Measurements from ENCODE around the gene TOM1L2. TPM values are rescaled to one million over a fixed set of nuclear protein-coding genes. Genes with fewer than 3 reads are reported as not detected.
A peak's percentile ranks its signal among the peaks of the same experiment; 100 is the strongest.

TOM1L2 gene
- 10 to 100 TPM; 36.1 to 52.2 (median 44.9) TPM for polyA plus RNA-seq (ENCODE audit: insufficient read length in 4 of 4)

DNA sequence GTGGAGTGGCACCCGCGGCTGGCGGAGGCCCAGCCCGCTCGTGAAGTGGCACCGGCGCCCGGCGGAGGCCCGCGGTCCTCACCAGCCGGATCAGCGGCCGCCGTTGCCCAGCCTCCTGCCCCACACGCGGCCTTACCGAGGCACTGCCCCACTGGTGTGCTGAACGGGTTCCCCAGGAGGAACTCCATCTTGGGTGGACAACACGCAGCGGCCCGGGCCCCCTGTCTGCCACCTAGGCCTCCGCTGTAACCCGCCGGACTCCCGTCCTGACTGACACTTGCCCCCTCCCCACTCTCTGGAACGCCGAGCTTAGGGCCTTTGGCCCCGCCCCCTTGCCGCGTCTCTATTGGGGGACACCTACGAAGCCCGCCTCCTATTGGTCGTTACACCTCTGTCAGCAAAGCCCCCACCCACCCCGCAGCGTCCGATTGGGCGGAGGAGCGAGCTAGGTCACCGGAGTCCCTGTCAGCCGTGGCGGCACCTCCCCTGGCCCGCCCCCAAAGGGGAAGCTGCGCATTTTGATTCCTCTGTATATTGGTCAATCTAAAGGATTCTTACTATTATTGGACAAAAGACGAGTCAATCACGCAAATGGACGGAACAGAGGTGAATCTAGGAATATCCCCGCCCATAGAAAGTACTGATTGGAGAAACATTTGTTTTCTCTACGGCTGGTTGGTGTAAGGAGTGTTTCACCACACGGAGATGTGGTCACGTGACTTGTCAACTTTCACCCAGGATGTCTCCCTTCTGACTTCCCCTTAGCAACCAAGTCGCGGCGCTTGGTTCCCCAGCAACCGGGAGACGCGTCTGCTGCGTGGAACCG lies at the start of gene TOM1L2, which contains the start of gene DRC3:
Gene TOM1L2 (minus strand): TSS at position 275 of the 826 bp plus-strand sequence. CDS start 87 bp downstream, at position 188.
Gene DRC3 (plus strand): TSS at position 737 of the 826 bp plus-strand sequence. CDS start 4,737 bp downstream, outside the sequence.
- DNase-seq (ENCODE audit: low read depth in 4 of 4, low spot score in 2 of 4), result peak; percentile 100

DNA sequence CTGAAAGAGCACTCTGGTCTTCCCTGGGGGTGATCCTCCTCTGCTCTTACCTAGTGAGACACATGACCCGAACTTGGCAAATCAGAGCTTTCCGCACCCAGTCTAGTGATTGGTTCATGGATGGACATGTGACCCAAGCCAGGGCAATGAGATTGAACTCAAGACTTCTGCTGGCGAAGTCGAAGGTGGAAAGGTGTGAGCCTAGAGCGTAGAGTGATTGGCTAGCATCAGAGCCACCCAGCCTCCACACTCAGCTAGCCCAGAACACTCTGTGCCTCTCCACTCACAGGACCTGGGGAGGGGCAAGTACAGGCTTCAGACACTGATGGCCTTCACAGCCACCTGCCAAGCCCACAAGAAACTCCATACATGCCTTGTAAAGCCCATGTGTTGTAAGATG lies 49.2 kb upstream of the TOM1L2 start:
- no peak for DNase-seq (ENCODE audit: low read depth in 4 of 4, low spot score in 2 of 4)

GRCh38 chr17:18020971-18021370 lies 48.8 kb upstream of the TOM1L2 start:
- DNase-seq (ENCODE audit: low read depth in 4 of 4, low spot score in 2 of 4), result no peak

- no peak for DNase-seq (ENCODE audit: low read depth in 4 of 4, low spot score in 2 of 4)
These were observed 47.6 kb upstream of the TOM1L2 start for GRCh38 chr17:18019838-18020154.

DNA sequence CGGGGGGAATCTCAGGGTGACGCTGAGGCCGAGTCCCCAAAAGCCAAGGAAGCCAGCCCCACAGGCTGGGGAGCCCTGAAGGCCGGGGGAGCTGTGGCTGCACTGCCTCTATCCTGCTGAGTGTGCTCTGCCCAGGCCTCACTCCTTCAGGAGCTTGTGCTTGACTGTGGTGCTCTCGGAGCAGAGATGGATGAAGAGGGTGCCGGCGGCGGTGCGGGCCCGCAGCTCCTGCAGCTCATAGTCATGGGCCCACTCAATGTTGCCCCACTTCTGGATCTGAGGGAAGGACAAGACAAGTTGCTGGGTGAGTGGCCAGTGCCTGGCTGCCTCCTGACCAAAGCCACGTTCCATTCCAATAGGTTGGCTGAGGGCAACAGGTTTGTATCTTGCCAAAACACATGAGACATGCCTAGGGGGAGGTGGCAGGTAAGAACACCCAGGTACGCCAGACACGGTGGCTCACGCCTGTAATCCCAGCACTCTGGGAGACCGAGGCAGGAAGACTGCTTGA lies 46.3 kb upstream of the TOM1L2 start:
- DNase-seq (ENCODE audit: low read depth in 4 of 4, low spot score in 2 of 4), result no peak

DNA sequence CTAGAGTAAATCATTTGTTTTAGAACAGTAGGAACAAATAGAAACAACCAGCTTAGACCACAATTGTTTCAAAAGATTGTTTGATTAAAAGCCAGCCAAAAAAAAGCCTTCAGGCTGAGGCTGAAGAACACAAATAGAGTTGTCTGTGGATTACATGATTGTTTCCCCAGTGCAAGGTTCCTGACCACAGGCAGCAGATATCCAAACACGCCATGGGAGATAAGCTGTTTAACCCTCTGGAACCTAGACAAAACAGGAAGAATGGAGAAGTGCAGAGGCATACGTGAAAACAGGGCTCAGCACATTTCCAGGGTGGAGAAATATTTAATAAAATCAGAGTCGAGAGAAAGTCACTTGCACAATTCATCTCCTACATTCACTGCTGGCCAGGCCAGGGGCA lies 45.8 kb upstream of the TOM1L2 start:
- no peak for DNase-seq (ENCODE audit: low read depth in 4 of 4, low spot score in 2 of 4)

GRCh38 chr17:18016426-18016825 lies 44.2 kb upstream of the TOM1L2 start:
- no peak for DNase-seq (ENCODE audit: low read depth in 4 of 4, low spot score in 2 of 4)

GRCh38 chr17:18015593-18015992 lies 43.4 kb upstream of the TOM1L2 start:
- DNase-seq (ENCODE audit: low read depth in 4 of 4, low spot score in 2 of 4), result no peak

GRCh38 chr17:18014006-18014405 lies 41.8 kb upstream of the TOM1L2 start:
- DNase-seq (ENCODE audit: low read depth in 4 of 4, low spot score in 2 of 4), result no peak

DNA sequence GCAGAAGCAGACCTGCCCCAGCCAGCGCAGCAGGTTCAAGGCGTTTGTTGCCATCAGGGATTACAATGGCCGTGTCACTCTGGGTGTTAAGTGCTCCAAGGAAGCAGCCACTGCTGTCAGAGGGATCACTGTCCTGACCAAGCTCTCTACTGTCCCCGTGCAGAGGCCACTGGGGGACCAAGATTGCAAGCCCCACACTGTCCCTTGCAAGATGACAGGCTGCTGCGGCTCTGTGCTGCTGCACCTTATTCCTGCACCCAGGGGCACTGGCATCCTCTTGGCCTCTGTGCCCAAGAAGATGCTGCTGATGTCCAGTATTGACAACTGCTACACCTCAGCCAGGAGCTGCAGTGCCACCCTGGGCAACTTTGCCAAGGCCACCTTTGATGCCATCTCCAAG lies 39.1 kb upstream of the TOM1L2 start:
- DNase-seq (ENCODE audit: low read depth in 4 of 4, low spot score in 2 of 4), result no peak

GRCh38 chr17:18009609-18010420 lies 37.6 kb upstream of the TOM1L2 start:
- DNase-seq (ENCODE audit: low read depth in 4 of 4, low spot score in 2 of 4), result no peak

GRCh38 chr17:18008496-18009268 lies 36.5 kb upstream of the TOM1L2 start:
- DNase-seq (ENCODE audit: low read depth in 4 of 4, low spot score in 2 of 4), result no peak

DNA sequence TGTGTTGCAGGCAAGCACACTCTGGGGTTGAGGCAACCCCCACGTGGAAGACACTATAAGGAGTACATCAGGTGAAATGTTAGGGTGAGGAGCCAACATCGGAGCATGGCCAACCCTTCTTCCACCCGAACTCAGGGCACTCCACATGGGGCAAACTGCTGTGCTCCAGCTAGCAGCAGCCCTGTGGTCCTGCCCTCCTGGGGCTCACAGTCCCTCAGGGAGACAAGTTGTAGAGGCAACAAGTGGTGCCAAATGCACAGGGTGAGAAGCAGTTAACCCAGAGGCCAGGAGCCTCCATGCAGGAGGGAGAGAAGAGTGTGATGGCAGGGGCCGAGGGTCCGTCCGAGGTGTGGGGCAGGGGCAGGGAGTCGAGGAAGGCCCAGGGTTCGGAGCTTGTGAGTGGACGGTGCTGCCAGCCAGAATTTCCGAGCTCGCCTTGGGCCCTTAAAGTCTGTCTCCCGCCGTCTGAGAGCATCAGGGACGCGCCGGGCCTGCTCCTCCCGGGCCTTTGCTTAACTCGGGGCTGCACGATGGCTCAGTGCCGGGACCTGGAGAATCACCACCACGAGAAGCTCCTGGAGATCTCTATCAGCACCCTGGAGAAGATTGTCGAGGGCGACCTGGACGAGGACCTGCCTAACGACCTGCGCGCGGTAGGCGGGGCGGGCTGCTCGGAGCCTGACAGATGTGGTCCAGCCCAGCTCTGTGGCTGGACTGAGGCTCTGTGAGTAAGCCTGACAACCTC lies 34.5 kb upstream of the TOM1L2 start:
- DNase-seq (ENCODE audit: low read depth in 4 of 4, low spot score in 2 of 4), result no peak

DNA sequence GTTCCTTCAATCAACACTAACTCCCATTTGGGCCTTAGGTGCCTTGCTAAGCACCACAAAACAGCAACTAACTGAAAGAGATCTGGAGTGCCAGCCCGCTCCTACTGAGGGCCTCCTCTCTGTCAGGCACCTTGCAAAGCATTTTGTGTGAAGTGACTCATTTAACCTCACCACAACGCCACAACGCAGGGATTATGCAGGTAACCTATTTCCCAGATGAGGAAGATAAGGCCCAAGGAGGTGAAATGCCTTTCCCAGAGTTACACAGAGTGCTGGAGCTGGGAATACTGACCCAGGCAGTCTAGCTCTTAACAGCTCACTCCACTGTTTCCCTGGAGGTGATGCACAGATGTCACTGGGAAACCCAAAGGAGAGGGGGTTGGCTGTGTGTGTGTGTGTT lies 33.3 kb upstream of the TOM1L2 start:
- DNase-seq (ENCODE audit: low read depth in 4 of 4, low spot score in 2 of 4), result no peak

GRCh38 chr17:18004884-18005305 lies 32.7 kb upstream of the TOM1L2 start:
- DNase-seq (ENCODE audit: low read depth in 4 of 4, low spot score in 2 of 4), result peak in 1 of 4 donors; percentile 16

- DNase-seq (ENCODE audit: low read depth in 4 of 4, low spot score in 2 of 4), result no peak
These were observed 32.1 kb upstream of the TOM1L2 start for GRCh38 chr17:18004345-18004744.

GRCh38 chr17:18002171-18002570 lies 30.0 kb upstream of the TOM1L2 start:
- no peak for DNase-seq (ENCODE audit: low read depth in 4 of 4, low spot score in 2 of 4)

DNA sequence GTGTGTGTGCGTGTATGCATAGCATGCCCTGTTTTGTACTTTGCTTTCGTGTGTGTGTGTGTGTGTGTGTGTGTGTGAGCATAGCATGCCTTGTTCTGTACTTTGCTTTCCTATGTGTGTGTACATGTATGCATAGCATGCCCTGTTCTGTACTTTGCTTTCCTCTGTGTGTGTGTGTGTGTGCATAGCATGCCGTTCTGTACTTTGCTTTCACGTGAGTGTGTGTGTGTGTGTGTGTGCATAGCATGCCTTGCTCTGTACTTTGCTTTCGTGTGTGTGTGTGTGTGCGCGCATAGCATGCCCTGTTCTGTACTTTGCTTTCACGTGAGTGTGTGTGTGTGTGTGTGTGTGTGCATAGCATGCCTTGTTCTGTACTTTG lies 27.8 kb upstream of the TOM1L2 start:
- DNase-seq (ENCODE audit: low read depth in 4 of 4, low spot score in 2 of 4), result no peak

DNA sequence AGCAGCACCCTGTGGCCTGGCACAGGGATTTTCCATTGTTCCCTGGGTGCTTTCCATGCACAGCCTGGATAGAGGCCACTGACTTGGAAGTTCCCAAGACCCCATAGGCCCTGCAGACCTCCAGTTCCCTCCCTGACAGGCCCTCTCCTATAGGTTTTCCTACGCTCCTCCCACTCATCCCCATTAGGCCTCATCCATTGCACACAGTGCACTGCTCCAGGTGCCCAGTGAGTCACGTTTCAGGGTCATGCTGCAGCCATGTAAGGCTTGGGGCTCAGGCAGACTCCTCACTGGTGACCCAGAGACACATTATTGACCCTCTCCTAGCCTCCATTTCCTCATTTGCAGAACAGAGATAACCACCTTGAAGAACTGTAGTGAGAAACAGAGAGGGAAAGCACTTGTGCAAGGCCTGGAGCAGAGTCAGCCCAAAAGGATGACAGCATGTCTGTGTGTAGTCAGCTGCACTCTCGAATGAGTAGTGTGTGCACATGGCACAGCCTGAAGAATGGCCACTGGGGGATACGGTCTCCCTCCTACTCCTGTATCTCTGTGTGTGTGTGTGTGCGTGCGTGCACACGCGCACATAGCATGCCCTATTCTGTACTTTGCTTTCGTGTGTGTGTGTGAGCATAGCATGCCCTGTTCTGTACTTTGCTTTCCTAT lies 27.3 kb upstream of the TOM1L2 start:
- no peak for DNase-seq (ENCODE audit: low read depth in 4 of 4, low spot score in 2 of 4)
